ENCODE results near the gene ITSN2. TPM values are rescaled to one million over a fixed set of nuclear protein-coding genes. Genes with fewer than 3 reads are reported as not detected.

Gene ITSN2
- total RNA-seq, 6 experiments from 2014 or later, result 22.6 to 34.1 (median 28.9) TPM

- WGBS (ENCODE audit: insufficient coverage, low coverage, low lambda C conversion rate, missing lambda C conversion rate), result 85% methylated on average over 6 of the region's 7 CpGs
- H3K4me3 ChIP-seq, result no peak overlapping the region
- ATAC-seq, result no peak
- H3K4me1 ChIP-seq, result no peaks in the 10 kb centered on the region
- no peak for TF ChIP-seq POLR2A (IDR thresholded peaks at IDR 0.05)
- TF ChIP-seq CTCF (IDR thresholded peaks at IDR 0.05), result no peak
- no peak overlapping the region for H3K27ac ChIP-seq
- intact Hi-C loops (cut with DNase I), result no loop called here
- no peaks in the 10 kb centered on the region for H3K9me3 ChIP-seq
- H3K36me3 ChIP-seq, result no peaks in the 10 kb centered on the region
- no peaks in the 10 kb centered on the region for H3K27me3 ChIP-seq
- DNase-seq, result no peak
Observed at GRCh38 chr2:24182507-24182906, 177.8 kb downstream of the ITSN2 start.

- Histone ChIP-seq H3K36me3 (no peaks in the 10 kb centered on the region), H3K4me3 (no peak overlapping the region), H3K9me3 (no peaks in the 10 kb centered on the region), H3K27me3 (no peaks in the 10 kb centered on the region), H3K27ac (no peak overlapping the region), H3K4me1 (no peaks in the 10 kb centered on the region)
- TF ChIP-seq POLR2A (IDR thresholded peaks at IDR 0.05) (no peak), CTCF (IDR thresholded peaks at IDR 0.05) (no peak)
- DNase-seq, result no peak
- intact Hi-C loops (cut with DNase I), result no loop called here
- ATAC-seq, result no peak
- 78% methylated on average over 6 of the region's 6 CpGs for WGBS (ENCODE audit: insufficient coverage, low coverage, low lambda C conversion rate, missing lambda C conversion rate)
Observed at GRCh38 chr2:24181849-24182248, 178.5 kb downstream of the ITSN2 start.

- H3K36me3 ChIP-seq, result no peaks in the 10 kb centered on the region
- no peaks in the 10 kb centered on the region for H3K4me1 ChIP-seq
- no peaks in the 10 kb centered on the region for H3K27me3 ChIP-seq
- no peak overlapping the region for H3K27ac ChIP-seq
- H3K4me3 ChIP-seq, result no peak overlapping the region
- TF ChIP-seq CTCF (IDR thresholded peaks at IDR 0.05) (no peak), POLR2A (IDR thresholded peaks at IDR 0.05) (no peak)
- ATAC-seq (no peak), DNase-seq (no peak)
- intact Hi-C loops (cut with DNase I), result no loop called here
- no peaks in the 10 kb centered on the region for H3K9me3 ChIP-seq
Observed at GRCh38 chr2:24179683-24180082, 180.7 kb downstream of the ITSN2 start.

GRCh38 chr2:24176326-24176725 is 184.0 kb downstream of the ITSN2 start:
- no peaks in the 10 kb centered on the region for H3K36me3 ChIP-seq
- WGBS (ENCODE audit: insufficient coverage, low coverage, low lambda C conversion rate, missing lambda C conversion rate), result 83% methylated on average over 1 of the region's 1 CpG
- ATAC-seq, result no peak

More at GRCh38 chr2:24176326-24176725, 184.0 kb downstream of the ITSN2 start:
- DNase-seq, result no peak
- H3K27me3 ChIP-seq, result no peaks in the 10 kb centered on the region
- intact Hi-C loops (cut with DNase I), result no loop called here
- no peak for TF ChIP-seq POLR2A (IDR thresholded peaks at IDR 0.05)
- no peak for TF ChIP-seq CTCF (IDR thresholded peaks at IDR 0.05)
- H3K4me3 ChIP-seq, result no peak overlapping the region
- H3K9me3 ChIP-seq, result no peaks in the 10 kb centered on the region
- H3K27ac ChIP-seq, result no peak overlapping the region
- H3K4me1 ChIP-seq, result no peaks in the 10 kb centered on the region

All from right lobe of liver (tissue), 6 donors.